Raji (cell line): ENCODE measurements around the gene PMF1.

ENCODE experiments used
- POLR2A ChIP-seq: IDR thresholded peaks from 2 replicates; pipeline ENCODE4 v1.6.1; 2011; ENCODE audit warnings: low read depth, low read length, control low read depth; ENCODE audit not compliant: insufficient read depth

The PMF1 gene

GRCh38 chr1:156198831-156199349 is 13.9 kb upstream of the PMF1 start:
- TF ChIP-seq POLR2A = no peak

- TF ChIP-seq POLR2A = no peak
These were observed 12.8 kb upstream of the PMF1 start for GRCh38 chr1:156200044-156200443.

DNA sequence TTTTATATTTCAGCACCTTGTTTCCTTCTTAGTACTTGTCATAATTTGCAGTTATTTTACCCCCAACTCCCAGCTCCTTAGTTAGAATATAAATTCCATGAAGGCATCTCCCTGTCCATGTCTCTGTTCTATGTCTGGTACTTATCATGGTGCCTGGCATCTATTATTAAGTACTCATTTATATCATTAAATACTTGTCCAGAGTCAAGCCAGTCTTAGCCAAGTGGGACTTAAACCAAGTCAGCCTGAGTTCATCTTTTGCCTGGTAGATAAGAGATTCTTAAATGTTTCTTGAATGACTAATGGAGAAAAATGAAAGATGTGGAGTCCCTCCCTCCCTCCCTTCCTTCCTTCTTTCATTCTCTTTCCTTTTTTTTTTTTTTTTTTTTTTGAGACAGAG is 9.5 kb upstream of the PMF1 start:
- no peak for TF ChIP-seq POLR2A

DNA sequence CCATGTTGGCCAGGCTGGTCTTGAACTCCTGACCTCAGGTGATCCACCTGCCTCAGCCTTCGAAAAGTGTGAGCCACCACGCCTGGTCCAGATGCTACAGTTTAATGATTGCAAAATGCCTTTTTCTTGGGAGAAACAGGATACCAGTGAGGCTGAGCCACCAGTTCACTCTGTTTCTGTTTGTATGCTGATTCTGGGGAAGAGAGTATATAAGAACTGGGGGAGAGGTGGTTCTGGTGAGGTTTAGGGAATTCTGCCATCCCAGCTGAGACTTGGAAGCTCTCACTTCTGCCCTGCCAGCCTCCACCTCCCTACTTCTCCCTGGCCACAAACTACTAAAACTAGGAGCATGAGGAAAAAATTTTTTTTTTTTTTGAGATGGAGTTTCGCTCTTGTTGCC is 8.1 kb upstream of the PMF1 start:
- no peak for TF ChIP-seq POLR2A

- no peak for TF ChIP-seq POLR2A
These were observed 1.6 kb upstream of the PMF1 start for GRCh38 chr1:156211243-156211642.

GRCh38 chr1:156212130-156212529 is 677 bp upstream of the PMF1 start:
- TF ChIP-seq POLR2A = no peak

GRCh38 chr1:156213644-156213966 is 798 bp downstream of the PMF1 start:
- no peak for TF ChIP-seq POLR2A

DNA sequence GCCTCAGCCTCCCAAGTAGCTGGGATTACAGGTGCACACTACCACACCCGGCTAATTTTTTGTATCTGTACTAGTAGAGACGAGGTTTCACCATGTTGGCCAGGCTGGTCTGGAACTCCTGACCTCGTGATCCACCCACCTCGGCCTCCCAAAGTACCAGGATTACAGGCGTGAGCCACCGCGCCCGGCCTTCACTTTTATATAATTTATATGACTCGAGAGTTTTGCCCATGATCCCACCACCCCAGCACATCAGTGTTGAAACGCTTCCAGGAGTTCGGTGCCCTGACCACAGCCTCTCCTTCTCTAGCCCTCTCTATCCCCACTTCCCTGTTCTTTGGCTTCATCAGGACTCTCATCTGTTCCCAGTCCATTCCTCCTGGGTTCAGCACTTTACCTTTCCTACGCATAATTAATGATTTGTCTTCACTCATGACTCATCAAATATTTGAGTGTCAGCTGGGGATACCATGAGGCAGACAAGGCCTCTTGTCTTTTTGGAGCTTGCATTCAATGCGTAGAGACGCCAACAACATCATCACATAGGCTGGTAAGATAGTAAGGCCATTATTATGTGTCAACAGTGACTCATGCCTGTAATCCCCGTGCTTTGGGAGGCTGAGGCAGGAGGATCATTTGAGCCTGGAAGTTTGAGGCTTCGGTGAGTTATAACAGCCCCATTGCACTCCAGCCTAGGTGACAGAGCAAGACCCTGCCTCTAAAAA is 1.4 kb downstream of the PMF1 start:
- TF ChIP-seq POLR2A = no peak

DNA sequence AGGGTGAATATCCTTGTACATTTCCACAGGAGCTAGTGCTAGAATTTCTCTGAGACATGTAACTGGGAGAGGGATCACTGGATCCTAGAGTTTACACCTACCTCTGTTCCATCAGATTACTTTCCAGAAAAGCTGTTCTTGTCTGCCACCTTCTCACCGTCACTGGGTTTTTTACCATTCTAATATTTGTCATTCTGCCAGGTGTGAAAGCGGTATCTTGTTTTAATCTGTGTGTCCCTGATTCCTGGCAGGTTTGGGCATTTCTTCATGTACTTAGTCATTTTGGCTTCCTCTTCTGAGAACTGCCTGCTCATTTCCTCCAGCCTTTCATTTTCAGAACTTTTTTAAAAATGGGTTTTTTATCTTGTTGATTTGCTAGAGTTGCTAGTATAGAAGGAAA is 5.1 kb downstream of the PMF1 start:
- no peak for TF ChIP-seq POLR2A

GRCh38 chr1:156220226-156220625 is 7.4 kb downstream of the PMF1 start:
- no peak for TF ChIP-seq POLR2A

DNA sequence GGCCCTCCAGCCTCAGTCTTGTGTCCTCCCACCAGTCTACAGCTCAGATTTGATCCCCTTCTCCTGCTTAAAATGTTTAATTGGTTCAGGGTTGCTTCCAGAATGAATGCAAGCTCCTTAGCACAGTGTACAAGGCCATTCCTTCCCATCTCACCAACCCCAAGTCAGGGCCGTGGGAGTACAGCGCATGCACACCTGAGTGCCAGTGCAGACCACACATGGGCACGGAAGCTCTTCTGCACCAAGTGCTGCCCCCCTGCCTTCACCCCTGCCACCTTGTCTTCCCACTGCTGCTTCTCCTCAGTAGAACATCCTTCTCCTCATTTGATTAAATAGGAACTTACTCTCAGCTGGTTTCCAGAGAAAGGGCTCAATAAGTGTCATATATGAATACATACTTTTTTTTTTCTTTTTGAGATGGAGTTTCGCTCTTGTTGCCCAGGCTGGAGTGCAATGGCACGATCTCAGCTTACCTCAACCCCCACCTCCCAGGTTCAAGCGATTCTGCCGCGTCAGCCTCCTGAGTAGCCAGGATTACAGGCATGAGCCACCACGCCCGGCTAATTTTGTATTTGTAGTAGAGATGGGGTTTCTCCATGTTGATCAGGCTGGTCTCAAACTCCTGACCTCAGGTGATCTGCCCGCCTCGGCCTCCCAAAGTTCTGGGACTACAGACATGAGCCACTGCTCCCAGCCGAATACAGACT is 9.3 kb downstream of the PMF1 start:
- no peak for TF ChIP-seq POLR2A

GRCh38 chr1:156225677-156226014 is 12.8 kb downstream of the PMF1 start:
- TF ChIP-seq POLR2A = no peak

- no peak for TF ChIP-seq POLR2A
These were observed 13.3 kb downstream of the PMF1 start for GRCh38 chr1:156226116-156226538.

- TF ChIP-seq POLR2A = no peak
These were observed 14.0 kb downstream of the PMF1 start for GRCh38 chr1:156226782-156227181.

DNA sequence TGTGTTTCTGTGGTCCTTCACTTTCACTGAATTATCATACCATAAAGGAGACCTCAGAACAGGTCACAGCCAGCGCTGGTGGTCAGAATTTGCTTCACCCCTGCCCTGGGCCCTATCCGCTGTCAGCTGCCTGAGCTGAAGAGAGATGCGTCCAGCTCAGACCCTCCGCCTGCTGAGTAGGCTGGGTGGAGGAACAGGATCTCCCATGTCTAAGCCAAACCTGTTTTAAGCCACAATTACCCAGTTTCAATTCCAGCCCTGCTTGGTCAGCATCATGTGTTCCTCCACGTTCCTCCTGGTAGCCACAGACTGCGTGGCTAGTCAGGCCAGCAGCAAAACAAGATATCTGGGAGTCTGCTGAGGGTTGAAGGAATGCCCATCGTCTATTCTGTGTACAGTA is 15.7 kb downstream of the PMF1 start:
- TF ChIP-seq POLR2A = no peak

GRCh38 chr1:156229809-156230472 is 17.1 kb downstream of the PMF1 start:
- TF ChIP-seq POLR2A = no peak
